ENCODE results near the gene NAPEPLD.

Gene NAPEPLD

GRCh38 chr7:103130901-103131624, 17.8 kb downstream of the NAPEPLD start:
- H3K9me3 ChIP-seq (ENCODE audit: control extremely low read depth in 1 of 5, control insufficient read depth in 4 of 5, insufficient read depth in 2 of 5, low read depth in 1 of 5, low read length in 4 of 5): no peaks in the 10 kb centered on the region
- 86% methylated on average over 7 of the region's 9 CpGs for WGBS (ENCODE audit: insufficient coverage)
- H3K27me3 ChIP-seq (replicated peaks in 2 of 5; ENCODE audit: control insufficient read depth in 4 of 5, insufficient read depth in 5 of 5, low read length in 4 of 5): no peaks in the 10 kb centered on the region
- no peak overlapping the region for H3K27ac ChIP-seq (ENCODE audit: insufficient read depth in 1 of 2, low read depth in 1 of 2, low read length in 2 of 2, poor library complexity in 1 of 2, severe bottlenecking in 2 of 2)
- ChIA-PET POLR2A (no interaction called here), CTCF (interaction anchor here (0.6 to 1.7 kb wide), 3 partner anchors 8 to 19 kb away, joined by 3 read pairs; no protein-coding TSS in a partner anchor)
- peaks cover 0 to 4% (median 0%) of the 10 kb centered on the region in 4 experiments for H3K4me1 ChIP-seq (ENCODE audit: control extremely low read depth in 1 of 4, control insufficient read depth in 4 of 4, insufficient read depth in 4 of 4, low read length in 3 of 4)
- peaks cover 7 to 12% (median 10%) of the 10 kb centered on the region in 4 experiments for H3K36me3 ChIP-seq (ENCODE audit: control insufficient read depth in 4 of 4, insufficient read depth in 4 of 4, low read length in 3 of 4)
- H3K4me3 ChIP-seq (ENCODE audit: control insufficient read depth in 1 of 7, extremely low read depth in 1 of 7, insufficient read depth in 4 of 7, low read depth in 2 of 7, low read length in 6 of 7): no peak overlapping the region
- DNase-seq: peak in 1 of 3 donors; percentile 18

GRCh38 chr7:103129702-103130549, 19.0 kb downstream of the NAPEPLD start:
- H3K27me3 ChIP-seq (replicated peaks in 2 of 5; ENCODE audit: control insufficient read depth in 4 of 5, insufficient read depth in 5 of 5, low read length in 4 of 5): no peaks in the 10 kb centered on the region
- peak overlapping the region; percentile 7 to 50 for H3K27ac ChIP-seq (ENCODE audit: insufficient read depth in 1 of 2, low read depth in 1 of 2, low read length in 2 of 2, poor library complexity in 1 of 2, severe bottlenecking in 2 of 2)
- ChIA-PET POLR2A (interaction anchor here (0.6 kb wide), 1 partner anchor 228 kb away, joined by 3 read pairs; no protein-coding TSS in a partner anchor), CTCF (interaction anchor here (0.6 to 1.7 kb wide), 4 partner anchors 9 to 20 kb away, joined by 3 read pairs; no protein-coding TSS in a partner anchor)
- peaks cover 0 to 4% (median 0%) of the 10 kb centered on the region in 4 experiments for H3K4me1 ChIP-seq (ENCODE audit: control extremely low read depth in 1 of 4, control insufficient read depth in 4 of 4, insufficient read depth in 4 of 4, low read length in 3 of 4)
- H3K36me3 ChIP-seq (ENCODE audit: control insufficient read depth in 4 of 4, insufficient read depth in 4 of 4, low read length in 3 of 4): peaks cover 9 to 15% (median 12%) of the 10 kb centered on the region in 4 experiments
- peak overlapping the region in 2 of 7 experiments; percentile 19 to 22 for H3K4me3 ChIP-seq (ENCODE audit: control insufficient read depth in 1 of 7, extremely low read depth in 1 of 7, insufficient read depth in 4 of 7, low read depth in 2 of 7, low read length in 6 of 7)
- 60% methylated on average over 2 of the region's 6 CpGs for WGBS (ENCODE audit: insufficient coverage)
- DNase-seq: no peak
- H3K9me3 ChIP-seq (ENCODE audit: control extremely low read depth in 1 of 5, control insufficient read depth in 4 of 5, insufficient read depth in 2 of 5, low read depth in 1 of 5, low read length in 4 of 5): no peaks in the 10 kb centered on the region

GRCh38 chr7:103127006-103127405, 21.9 kb downstream of the NAPEPLD start:
- CTCF ChIA-PET: interaction anchor here (0.7 kb wide), 1 partner anchor 35 kb away, joined by 3 read pairs; no protein-coding TSS in a partner anchor
- POLR2A ChIA-PET: no interaction called here

GRCh38 chr7:103124429-103124979, 24.4 kb downstream of the NAPEPLD start:
- ChIA-PET POLR2A (no interaction called here), CTCF (interaction anchor here (0.7 kb wide), 1 partner anchor 27 kb away, joined by 3 read pairs; no protein-coding TSS in a partner anchor)
- DNase-seq: no peak
- Histone ChIP-seq H3K4me3 (ENCODE audit: control insufficient read depth in 1 of 7, extremely low read depth in 1 of 7, insufficient read depth in 4 of 7, low read depth in 2 of 7, low read length in 6 of 7) (no peak overlapping the region), H3K4me1 (ENCODE audit: control extremely low read depth in 1 of 4, control insufficient read depth in 4 of 4, insufficient read depth in 4 of 4, low read length in 3 of 4) (peaks cover 0 to 4% (median 0%) of the 10 kb centered on the region in 4 experiments), H3K27ac (ENCODE audit: insufficient read depth in 1 of 2, low read depth in 1 of 2, low read length in 2 of 2, poor library complexity in 1 of 2, severe bottlenecking in 2 of 2) (no peak overlapping the region), H3K36me3 (ENCODE audit: control insufficient read depth in 4 of 4, insufficient read depth in 4 of 4, low read length in 3 of 4) (peaks cover 9 to 47% (median 34%) of the 10 kb centered on the region in 4 experiments), H3K9me3 (ENCODE audit: control extremely low read depth in 1 of 5, control insufficient read depth in 4 of 5, insufficient read depth in 2 of 5, low read depth in 1 of 5, low read length in 4 of 5) (no peaks in the 10 kb centered on the region), H3K27me3 (replicated peaks in 2 of 5; ENCODE audit: control insufficient read depth in 4 of 5, insufficient read depth in 5 of 5, low read length in 4 of 5) (no peaks in the 10 kb centered on the region)
- WGBS (ENCODE audit: insufficient coverage): 100% methylated on average over 4 of the region's 6 CpGs

More at GRCh38 chr7:103127006-103127405, 21.9 kb downstream of the NAPEPLD start:
- WGBS (ENCODE audit: insufficient coverage): 60% methylated on average over 1 of the region's 2 CpGs
- Histone ChIP-seq H3K36me3 (ENCODE audit: control insufficient read depth in 4 of 4, insufficient read depth in 4 of 4, low read length in 3 of 4) (peaks cover 9 to 29% (median 22%) of the 10 kb centered on the region in 4 experiments), H3K27ac (ENCODE audit: insufficient read depth in 1 of 2, low read depth in 1 of 2, low read length in 2 of 2, poor library complexity in 1 of 2, severe bottlenecking in 2 of 2) (no peak overlapping the region), H3K4me1 (ENCODE audit: control extremely low read depth in 1 of 4, control insufficient read depth in 4 of 4, insufficient read depth in 4 of 4, low read length in 3 of 4) (peaks cover 0 to 4% (median 2%) of the 10 kb centered on the region in 4 experiments), H3K27me3 (replicated peaks in 2 of 5; ENCODE audit: control insufficient read depth in 4 of 5, insufficient read depth in 5 of 5, low read length in 4 of 5) (no peaks in the 10 kb centered on the region), H3K9me3 (ENCODE audit: control extremely low read depth in 1 of 5, control insufficient read depth in 4 of 5, insufficient read depth in 2 of 5, low read depth in 1 of 5, low read length in 4 of 5) (no peaks in the 10 kb centered on the region), H3K4me3 (ENCODE audit: control insufficient read depth in 1 of 7, extremely low read depth in 1 of 7, insufficient read depth in 4 of 7, low read depth in 2 of 7, low read length in 6 of 7) (no peak overlapping the region)
- no peak for DNase-seq

GRCh38 chr7:103123529-103123928, 25.4 kb downstream of the NAPEPLD start:
- Histone ChIP-seq H3K4me1 (ENCODE audit: control extremely low read depth in 1 of 4, control insufficient read depth in 4 of 4, insufficient read depth in 4 of 4, low read length in 3 of 4) (peaks cover 0 to 4% (median 0%) of the 10 kb centered on the region in 4 experiments), H3K36me3 (ENCODE audit: control insufficient read depth in 4 of 4, insufficient read depth in 4 of 4, low read length in 3 of 4) (peaks cover 12 to 51% (median 36%) of the 10 kb centered on the region in 4 experiments), H3K9me3 (ENCODE audit: control extremely low read depth in 1 of 5, control insufficient read depth in 4 of 5, insufficient read depth in 2 of 5, low read depth in 1 of 5, low read length in 4 of 5) (no peaks in the 10 kb centered on the region), H3K4me3 (ENCODE audit: control insufficient read depth in 1 of 7, extremely low read depth in 1 of 7, insufficient read depth in 4 of 7, low read depth in 2 of 7, low read length in 6 of 7) (no peak overlapping the region), H3K27ac (ENCODE audit: insufficient read depth in 1 of 2, low read depth in 1 of 2, low read length in 2 of 2, poor library complexity in 1 of 2, severe bottlenecking in 2 of 2) (no peak overlapping the region), H3K27me3 (replicated peaks in 2 of 5; ENCODE audit: control insufficient read depth in 4 of 5, insufficient read depth in 5 of 5, low read length in 4 of 5) (no peaks in the 10 kb centered on the region)
- ChIA-PET POLR2A (no interaction called here), CTCF (no interaction called here)
- no peak for DNase-seq
- 83% methylated on average over 1 of the region's 3 CpGs for WGBS (ENCODE audit: insufficient coverage)

GRCh38 chr7:103121641-103122040, 27.3 kb downstream of the NAPEPLD start:
- no peaks in the 10 kb centered on the region for H3K27me3 ChIP-seq (replicated peaks in 2 of 5; ENCODE audit: control insufficient read depth in 4 of 5, insufficient read depth in 5 of 5, low read length in 4 of 5)
- no peak overlapping the region for H3K27ac ChIP-seq (ENCODE audit: insufficient read depth in 1 of 2, low read depth in 1 of 2, low read length in 2 of 2, poor library complexity in 1 of 2, severe bottlenecking in 2 of 2)
- H3K4me1 ChIP-seq (ENCODE audit: control extremely low read depth in 1 of 4, control insufficient read depth in 4 of 4, insufficient read depth in 4 of 4, low read length in 3 of 4): peaks cover 0 to 4% (median 0%) of the 10 kb centered on the region in 4 experiments
- peak in 2 of 3 donors; percentile 7 to 43 for DNase-seq
- ChIA-PET POLR2A (interaction anchor here (0.7 kb wide), 1 partner anchor 29 kb away, joined by 3 read pairs; no protein-coding TSS in a partner anchor), CTCF (no interaction called here)
- H3K9me3 ChIP-seq (ENCODE audit: control extremely low read depth in 1 of 5, control insufficient read depth in 4 of 5, insufficient read depth in 2 of 5, low read depth in 1 of 5, low read length in 4 of 5): no peaks in the 10 kb centered on the region
- no peak overlapping the region for H3K4me3 ChIP-seq (ENCODE audit: control insufficient read depth in 1 of 7, extremely low read depth in 1 of 7, insufficient read depth in 4 of 7, low read depth in 2 of 7, low read length in 6 of 7)
- H3K36me3 ChIP-seq (ENCODE audit: control insufficient read depth in 4 of 4, insufficient read depth in 4 of 4, low read length in 3 of 4): peaks cover 12 to 46% (median 28%) of the 10 kb centered on the region in 4 experiments
